ENCODE measurements around the gene GALNT7. TPM values are rescaled to one million over a fixed set of nuclear protein-coding genes. Genes with fewer than 3 reads are reported as not detected.
A peak's percentile ranks its signal among the peaks of the same experiment; 100 is the strongest.

Gene GALNT7
- total and polyA plus RNA-seq, 4 donors: 9.3 to 32.7 (median 14.3) TPM

GRCh38 chr4:173282626-173283025, 114.0 kb downstream of the GALNT7 start:
- 78 to 85% methylated on average over 3 of the region's 3 CpGs for WGBS, 2 donors
- no peak overlapping the region for H3K4me3 ChIP-seq
- DNase-seq (no peak), ATAC-seq (ENCODE audit: insufficient read depth, low FRiP score) (no peak)
- peaks cover 0 to 20% (median 9%) of the 10 kb centered on the region in 4 donors for H3K9me3 ChIP-seq (ENCODE audit: control insufficient read depth in 4 of 4, insufficient read depth in 3 of 4, low read length in 3 of 4)
- H3K27me3 ChIP-seq (ENCODE audit: control insufficient read depth in 3 of 3, insufficient read depth in 3 of 3, low read length in 2 of 3): no peaks in the 10 kb centered on the region
- H3K36me3 ChIP-seq (ENCODE audit: control insufficient read depth in 4 of 4, insufficient read depth in 4 of 4, low read length in 4 of 4): peaks cover 0 to 5% (median 0%) of the 10 kb centered on the region in 4 donors
- TF ChIP-seq, protein P1, sequence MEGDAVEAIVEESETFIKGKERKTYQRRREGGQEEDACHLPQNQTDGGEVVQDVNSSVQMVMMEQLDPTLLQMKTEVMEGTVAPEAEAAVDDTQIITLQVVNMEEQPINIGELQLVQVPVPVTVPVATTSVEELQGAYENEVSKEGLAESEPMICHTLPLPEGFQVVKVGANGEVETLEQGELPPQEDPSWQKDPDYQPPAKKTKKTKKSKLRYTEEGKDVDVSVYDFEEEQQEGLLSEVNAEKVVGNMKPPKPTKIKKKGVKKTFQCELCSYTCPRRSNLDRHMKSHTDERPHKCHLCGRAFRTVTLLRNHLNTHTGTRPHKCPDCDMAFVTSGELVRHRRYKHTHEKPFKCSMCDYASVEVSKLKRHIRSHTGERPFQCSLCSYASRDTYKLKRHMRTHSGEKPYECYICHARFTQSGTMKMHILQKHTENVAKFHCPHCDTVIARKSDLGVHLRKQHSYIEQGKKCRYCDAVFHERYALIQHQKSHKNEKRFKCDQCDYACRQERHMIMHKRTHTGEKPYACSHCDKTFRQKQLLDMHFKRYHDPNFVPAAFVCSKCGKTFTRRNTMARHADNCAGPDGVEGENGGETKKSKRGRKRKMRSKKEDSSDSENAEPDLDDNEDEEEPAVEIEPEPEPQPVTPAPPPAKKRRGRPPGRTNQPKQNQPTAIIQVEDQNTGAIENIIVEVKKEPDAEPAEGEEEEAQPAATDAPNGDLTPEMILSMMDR (IDR thresholded peaks at IDR 0.05; ENCODE audit: control extremely low read depth, extremely low read depth): no peak
- H3K4me1 ChIP-seq (ENCODE audit: control insufficient read depth in 5 of 5, insufficient read depth in 5 of 5, low read length in 5 of 5): no peaks in the 10 kb centered on the region
- H3K27ac ChIP-seq (ENCODE audit: low read depth in 1 of 2, low read length in 1 of 2): no peak overlapping the region
- H3K9ac ChIP-seq (ENCODE audit: insufficient read depth in 1 of 2, low read length in 2 of 2): no peak overlapping the region

GRCh38 chr4:173284463-173284862, 115.9 kb downstream of the GALNT7 start:
- ATAC-seq (ENCODE audit: insufficient read depth, low FRiP score) (no peak), DNase-seq (no peak)
- H3K27ac ChIP-seq (ENCODE audit: low read depth in 1 of 2, low read length in 1 of 2): no peak overlapping the region
- H3K27me3 ChIP-seq (ENCODE audit: control insufficient read depth in 3 of 3, insufficient read depth in 3 of 3, low read length in 2 of 3): no peaks in the 10 kb centered on the region
- peaks cover 0 to 20% (median 9%) of the 10 kb centered on the region in 4 donors for H3K9me3 ChIP-seq (ENCODE audit: control insufficient read depth in 4 of 4, insufficient read depth in 3 of 4, low read length in 3 of 4)
- no peak overlapping the region for H3K9ac ChIP-seq (ENCODE audit: insufficient read depth in 1 of 2, low read length in 2 of 2)
- H3K36me3 ChIP-seq (ENCODE audit: control insufficient read depth in 4 of 4, insufficient read depth in 4 of 4, low read length in 4 of 4): peaks cover 0 to 5% (median 0%) of the 10 kb centered on the region in 4 donors
- TF ChIP-seq, protein P1 (IDR thresholded peaks at IDR 0.05; ENCODE audit: control extremely low read depth, extremely low read depth): no peak
- H3K4me3 ChIP-seq: no peak overlapping the region
- peaks cover 0 to 6% (median 1%) of the 10 kb centered on the region in 5 donors for H3K4me1 ChIP-seq (ENCODE audit: control insufficient read depth in 5 of 5, insufficient read depth in 5 of 5, low read length in 5 of 5)

- Histone ChIP-seq H3K27ac (ENCODE audit: low read depth in 1 of 2, low read length in 1 of 2) (no peak overlapping the region), H3K4me3 (no peak overlapping the region), H3K9me3 (ENCODE audit: control insufficient read depth in 4 of 4, insufficient read depth in 3 of 4, low read length in 3 of 4) (peaks cover 0 to 20% (median 9%) of the 10 kb centered on the region in 4 donors), H3K9ac (ENCODE audit: insufficient read depth in 1 of 2, low read length in 2 of 2) (no peak overlapping the region), H3K36me3 (ENCODE audit: control insufficient read depth in 4 of 4, insufficient read depth in 4 of 4, low read length in 4 of 4) (peaks cover 0 to 5% (median 0%) of the 10 kb centered on the region in 4 donors), H3K27me3 (ENCODE audit: control insufficient read depth in 3 of 3, insufficient read depth in 3 of 3, low read length in 2 of 3) (no peaks in the 10 kb centered on the region), H3K4me1 (ENCODE audit: control insufficient read depth in 5 of 5, insufficient read depth in 5 of 5, low read length in 5 of 5) (peaks cover 0 to 7% (median 1%) of the 10 kb centered on the region in 5 donors)
- DNase-seq: no peak
- 71 to 94% methylated on average over 2 of the region's 2 CpGs for WGBS, 2 donors
- no peak for ATAC-seq (ENCODE audit: insufficient read depth, low FRiP score)
- TF ChIP-seq, protein P1 (IDR thresholded peaks at IDR 0.05; ENCODE audit: control extremely low read depth, extremely low read depth): no peak
Measured at GRCh38 chr4:173287486-173287885, 118.9 kb downstream of the GALNT7 start.

- ATAC-seq (ENCODE audit: insufficient read depth, low FRiP score): no peak
- no peak overlapping the region for H3K4me3 ChIP-seq
- H3K36me3 ChIP-seq (ENCODE audit: control insufficient read depth in 4 of 4, insufficient read depth in 4 of 4, low read length in 4 of 4): peaks cover 0 to 5% (median 0%) of the 10 kb centered on the region in 4 donors
- DNase-seq: peak; percentile 49 to 60 (median 52)
- H3K9me3 ChIP-seq (ENCODE audit: control insufficient read depth in 4 of 4, insufficient read depth in 3 of 4, low read length in 3 of 4): peaks cover 0 to 19% (median 9%) of the 10 kb centered on the region in 4 donors
- no peak overlapping the region for H3K27ac ChIP-seq (ENCODE audit: low read depth in 1 of 2, low read length in 1 of 2)
- no peaks in the 10 kb centered on the region for H3K27me3 ChIP-seq (ENCODE audit: control insufficient read depth in 3 of 3, insufficient read depth in 3 of 3, low read length in 2 of 3)
- TF ChIP-seq, protein P1 (IDR thresholded peaks at IDR 0.05; ENCODE audit: control extremely low read depth, extremely low read depth): peak; percentile 10
- 67 to 68% methylated on average over 4 of the region's 4 CpGs for WGBS, 2 donors
- peaks cover 0 to 7% (median 1%) of the 10 kb centered on the region in 5 donors for H3K4me1 ChIP-seq (ENCODE audit: control insufficient read depth in 5 of 5, insufficient read depth in 5 of 5, low read length in 5 of 5)
- H3K9ac ChIP-seq (ENCODE audit: insufficient read depth in 1 of 2, low read length in 2 of 2): peak overlapping the region in 1 of 2 donors; percentile 26
Measured at GRCh38 chr4:173288296-173288695, 119.7 kb downstream of the GALNT7 start.
